Ascending aorta (tissue), 2 donors: Measurements from ENCODE around the gene TECPR1. TPM values are rescaled to one million over a fixed set of nuclear protein-coding genes. Genes with fewer than 3 reads are reported as not detected.

Source experiments
- DNase-seq, 2 donors: peaks; one replicate each; pipeline ENCODE4 v3.0.0-alpha.2; 2019; ENCODE audit warnings: low spot score in 2 of 2
- H3K27ac ChIP-seq, 2 donors: fragments of 200-600 bp; sonication (generic); one replicate each; pipeline ENCODE4 v1.5.1; 2016 to 2017; ENCODE audit warnings: mild to moderate bottlenecking in 1 of 2
- H3K27me3 ChIP-seq: fragments of 200-600 bp; sonication (generic); one replicate; pipeline ENCODE4 v1.5.1; 2017
- H3K36me3 ChIP-seq, 2 donors: fragments of 200-600 bp; sonication (generic); one replicate each; pipeline ENCODE4 v1.5.1; 2016
- H3K4me1 ChIP-seq, 2 donors: fragments of 200-600 bp; sonication (generic); one replicate each; pipeline ENCODE4 v1.5.1; 2016 to 2017; ENCODE audit warnings: mild to moderate bottlenecking in 1 of 2
- H3K4me3 ChIP-seq, 2 donors: fragments of 200-600 bp; sonication (generic); one replicate each; pipeline ENCODE4 v1.5.1; 2016 to 2017; ENCODE audit warnings: mild to moderate bottlenecking in 1 of 2
- H3K9me3 ChIP-seq, 2 donors: fragments of 200-600 bp; sonication (generic); one replicate each; pipeline ENCODE4 v1.5.1; 2016
- CTCF ChIP-seq, 3 experiments: fragments of 200-600 bp in 2 of 3; fragments of 450-650 bp in 1 of 3; sonication (generic) in 2 of 3; IDR thresholded peaks; one replicate each; pipeline ENCODE4 v1.5.1; 2016 to 2019; ENCODE audit warnings: antibody characterized with exemption in 3 of 3, mild to moderate bottlenecking in 1 of 3, moderate library complexity in 1 of 3
- intact Hi-C: fragments of 100-400 bp; cut with DNase I; formaldehyde crosslinking; loops from one replicate; pipeline ENCODE4 v1.15.1; 2023
- total RNA-seq: library from RNA; depleted of rRNA; stranded (reverse); fragments of >200 nt; gene quantifications from one replicate; pipeline ENCODE4 v1.1.0, GENCODE V29; 2016

The TECPR1 gene
- total RNA-seq, 1 donor from 2014 or later, result 28.1 TPM

- intact Hi-C loops, result loop anchor here (10.0 kb wide), 1 partner anchor 1215 kb away; the partner anchor contains the start of genes ZKSCAN5 and ZNF394
- Histone ChIP-seq H3K9me3 (peaks cover 0 to 4% of the 10 kb centered on the region in 2 donors), H3K4me3 (no peak overlapping the region), H3K27ac (no peak overlapping the region), H3K4me1 (peaks cover 25 to 40% of the 10 kb centered on the region in 2 donors), H3K36me3 (peaks cover 46 to 66% of the 10 kb centered on the region in 2 donors), H3K27me3 (no peaks in the 10 kb centered on the region)
- TF ChIP-seq CTCF (IDR thresholded peaks at IDR 0.05), result no peak
- no peak for DNase-seq
Observed at GRCh38 chr7:98289333-98289875, 37.4 kb upstream of the TECPR1 start.

- Histone ChIP-seq H3K4me1 (peaks cover 34 to 44% of the 10 kb centered on the region in 2 donors), H3K9me3 (peaks cover 0 to 2% of the 10 kb centered on the region in 2 donors), H3K36me3 (peaks cover 35 to 54% of the 10 kb centered on the region in 2 donors), H3K4me3 (no peak overlapping the region), H3K27me3 (no peaks in the 10 kb centered on the region), H3K27ac (peak overlapping the region; percentile 6 to 56)
- DNase-seq, result no peak
- no peak for TF ChIP-seq CTCF (IDR thresholded peaks at IDR 0.05)
- intact Hi-C loops, result loop anchor here (10.0 kb wide), 1 partner anchor 1217 kb away; the partner anchor contains the start of genes ZKSCAN5 and ZNF394
Observed at GRCh38 chr7:98288064-98288823, 36.2 kb upstream of the TECPR1 start.

- DNase-seq, result no peak
- H3K9me3 ChIP-seq, result no peaks in the 10 kb centered on the region
- no peak overlapping the region for H3K4me3 ChIP-seq
- H3K4me1 ChIP-seq, result peaks cover 34 to 48% of the 10 kb centered on the region in 2 donors
- peak overlapping the region; percentile 56 to 99 for H3K27ac ChIP-seq
- intact Hi-C loops, result loop anchor here (10.0 kb wide), 1 partner anchor 1217 kb away; the partner anchor contains the start of genes ZKSCAN5 and ZNF394
- TF ChIP-seq CTCF (IDR thresholded peaks at IDR 0.05), result no peak
- no peaks in the 10 kb centered on the region for H3K27me3 ChIP-seq
- H3K36me3 ChIP-seq, result peaks cover 27 to 47% of the 10 kb centered on the region in 2 donors
Observed at GRCh38 chr7:98287486-98287959, 35.5 kb upstream of the TECPR1 start.

- H3K4me1 ChIP-seq, result peaks cover 34 to 48% of the 10 kb centered on the region in 2 donors
Observed at GRCh38 chr7:98286701-98287485, 34.9 kb upstream of the TECPR1 start.

More at GRCh38 chr7:98286701-98287485, 34.9 kb upstream of the TECPR1 start:
- Histone ChIP-seq H3K27me3 (no peaks in the 10 kb centered on the region), H3K9me3 (no peaks in the 10 kb centered on the region), H3K36me3 (peaks cover 21 to 41% of the 10 kb centered on the region in 2 donors), H3K4me3 (peak overlapping the region; percentile 24 to 93), H3K27ac (peak overlapping the region; percentile 56 to 99)
- no peak for TF ChIP-seq CTCF (IDR thresholded peaks at IDR 0.05)
- intact Hi-C loops, result loop anchor here (10.0 kb wide), 1 partner anchor 1218 kb away; the partner anchor contains the start of genes ZKSCAN5 and ZNF394
- no peak for DNase-seq
